IPS DF 6.9 (cell line): ENCODE data around the gene FOXA3.

ENCODE experiments used
- DNase-seq: peaks from one replicate; pipeline ENCODE4 v3.0.0-alpha.2; 2013; ENCODE audit warnings: low read depth, low spot score
- H3K27ac ChIP-seq: one replicate; pipeline ENCODE4 v1.5.1; 2013; ENCODE audit warnings: low read length, control low read depth
- H3K27me3 ChIP-seq: 2 replicates; pipeline ENCODE4 v1.6.1; 2013; ENCODE audit warnings: mild to moderate bottlenecking, low read length; ENCODE audit not compliant: control insufficient read depth, insufficient read depth
- H3K36me3 ChIP-seq: 2 replicates; pipeline ENCODE4 v1.6.1; 2013; ENCODE audit warnings: low read length; ENCODE audit not compliant: control insufficient read depth, insufficient read depth
- H3K4me1 ChIP-seq: 2 replicates; pipeline ENCODE4 v1.6.1; 2013; ENCODE audit warnings: low read length; ENCODE audit not compliant: control insufficient read depth, insufficient read depth
- H3K4me3 ChIP-seq: 2 replicates; pipeline ENCODE4 v1.5.1; 2013; ENCODE audit warnings: mild to moderate bottlenecking, low read length
- H3K9me3 ChIP-seq: 2 replicates; pipeline ENCODE4 v1.6.1; 2013; ENCODE audit warnings: low read length, inconsistent platforms; ENCODE audit not compliant: control insufficient read depth, insufficient read depth
- WGBS: extraction: QIAGEN DNeasy Blood & Tissue Kit; methylation state at CpG from one replicate; pipeline ENCODE4 v1.1.7; 2013; ENCODE audit warnings: mixed read lengths, missing lambda C conversion rate; ENCODE audit not compliant: insufficient read length, insufficient coverage; 5-methylcytosine and 5-hydroxymethylcytosine counted together

The FOXA3 gene

GRCh38 chr19:45920458-45920857, 56.3 kb downstream of the FOXA3 start:
- DNase-seq = no peak
- Histone ChIP-seq H3K4me3 (no peak overlapping the region), H3K4me1 (0 out of 2 replicates have a peak, but pooled peaks cover 1% of the 10 kb centered on the region), H3K9me3 (no peaks in the 10 kb centered on the region), H3K27ac (no peak overlapping the region), H3K27me3 (no peaks in the 10 kb centered on the region), H3K36me3 (no peaks in the 10 kb centered on the region)
- WGBS = no CpG with 5 or more reads among the region's 8 CpGs

GRCh38 chr19:45922281-45922680, 58.2 kb downstream of the FOXA3 start:
- Histone ChIP-seq H3K27me3 (no peaks in the 10 kb centered on the region), H3K4me1 (0 out of 2 replicates have a peak, but pooled peaks cover 1% of the 10 kb centered on the region), H3K9me3 (no peaks in the 10 kb centered on the region), H3K36me3 (no peaks in the 10 kb centered on the region), H3K27ac (no peak overlapping the region), H3K4me3 (no peak overlapping the region)
- DNase-seq = peak; percentile 64
- no CpG with 5 or more reads among the region's 9 CpGs for WGBS
